Renal cortex interstitium (tissue), 11 donors: ENCODE results near the gene ITGAL. TPM values are rescaled to one million over a fixed set of nuclear protein-coding genes. Genes with fewer than 3 reads are reported as not detected.

Experiments
- DNase-seq, 11 donors: peaks; one replicate each; pipeline ENCODE4 v3.0.0-alpha.2; 2013; ENCODE audit warnings: low read depth in 9 of 11, low spot score in 4 of 11; ENCODE audit errors: extremely low read depth in 1 of 11
- polyA plus RNA-seq, 3 donors: library from polyadenylated mRNA; unstranded; fragments of 120-200 nt; gene quantifications; one replicate each; pipeline ENCODE4 v1.2.1, GENCODE V29; 2013; ENCODE audit not compliant: insufficient read length in 3 of 3

ITGAL gene
- polyA plus RNA-seq, 3 donors: 1.9 to 2.9 (median 2.6) TPM

GRCh38 chr16:30555315-30556124 lies 83.0 kb downstream of the ITGAL start:
- no peak for DNase-seq

- DNase-seq: no peak
Observed at GRCh38 chr16:30556125-30556473, 83.6 kb downstream of the ITGAL start.

GRCh38 chr16:30557707-30557956 lies 85.1 kb downstream of the ITGAL start:
- DNase-seq: no peak

GRCh38 chr16:30557957-30558788 lies 85.6 kb downstream of the ITGAL start, which contains the start of gene ZNF764:
Gene ZNF764, minus strand, starts transcription at chr16:30558374. Its CDS starts 192 bp downstream, at chr16:30558182.
- DNase-seq: peak; percentile 80 to 98 (median 94)

- DNase-seq: no peak
Observed at GRCh38 chr16:30558789-30559377, 86.3 kb downstream of the ITGAL start.

GRCh38 chr16:30559690-30560089 lies 87.1 kb downstream of the ITGAL start:
- DNase-seq: no peak

GRCh38 chr16:30561089-30561816 lies 88.7 kb downstream of the ITGAL start:
- DNase-seq: peak in 1 of 11 donors; percentile 28

- no peak for DNase-seq
Observed at GRCh38 chr16:30562021-30562420, 89.5 kb downstream of the ITGAL start.

GRCh38 chr16:30565526-30565925 lies 93.0 kb downstream of the ITGAL start:
- no peak for DNase-seq

GRCh38 chr16:30565984-30566383 lies 93.4 kb downstream of the ITGAL start:
- DNase-seq: no peak

GRCh38 chr16:30566531-30566930 lies 94.0 kb downstream of the ITGAL start:
- DNase-seq: no peak

- no peak for DNase-seq
Observed at GRCh38 chr16:30567160-30567990, 94.8 kb downstream of the ITGAL start.

GRCh38 chr16:30567991-30568638 lies 95.6 kb downstream of the ITGAL start:
- no peak for DNase-seq

GRCh38 chr16:30569281-30569680 lies 96.7 kb downstream of the ITGAL start:
- DNase-seq: no peak

GRCh38 chr16:30569746-30570635 lies 97.4 kb downstream of the ITGAL start:
- DNase-seq: peak in 1 of 11 donors; percentile 24

- DNase-seq: peak in 1 of 11 donors; percentile 42
Observed at GRCh38 chr16:30570636-30571444, 98.3 kb downstream of the ITGAL start.
